Mesendoderm (in vitro differentiated cells): ENCODE measurements around the gene ANKS1A.
A peak's percentile ranks its signal among the peaks of the same experiment; 100 is the strongest.

Source experiments
- DNase-seq: peaks from one replicate; pipeline ENCODE4 v3.0.0; 2013
- H2AK5ac ChIP-seq: 2 replicates; pipeline ENCODE4 v1.6.1; 2013; ENCODE audit warnings: low read length, inconsistent platforms
- H2BK120ac ChIP-seq: 2 replicates; pipeline ENCODE4 v1.6.1; 2013; ENCODE audit warnings: low read depth, mild to moderate bottlenecking, low read length, moderate library complexity, mixed read lengths
- H2BK15ac ChIP-seq: replicated peaks from 2 replicates; pipeline ENCODE4 v1.6.1; 2013; ENCODE audit warnings: low read depth, mild to moderate bottlenecking, moderate library complexity
- H2BK5ac ChIP-seq: 2 replicates; pipeline ENCODE4 v1.6.1; 2013; ENCODE audit warnings: low read length, inconsistent platforms
- H3K18ac ChIP-seq: 2 replicates; pipeline ENCODE4 v1.6.1; 2013; ENCODE audit warnings: mild to moderate bottlenecking, low read length, mixed read lengths
- H3K23ac ChIP-seq: one replicate; pipeline ENCODE4 v1.6.1; 2013; ENCODE audit warnings: low read length
- H3K27ac ChIP-seq: 2 replicates; pipeline ENCODE4 v1.5.1; 2013; ENCODE audit warnings: low read depth, mild to moderate bottlenecking, inconsistent platforms, low read length, moderate library complexity
- H3K27me3 ChIP-seq: 2 replicates; pipeline ENCODE4 v1.6.1; 2013; ENCODE audit warnings: low read length, control low read depth, mild to moderate bottlenecking, inconsistent platforms; ENCODE audit not compliant: insufficient read depth, poor library complexity
- H3K36me3 ChIP-seq: 2 replicates; pipeline ENCODE4 v1.6.1; 2013; ENCODE audit warnings: low read length, inconsistent platforms; ENCODE audit not compliant: control insufficient read depth, insufficient read depth
- H3K4ac ChIP-seq: one replicate; pipeline ENCODE4 v1.6.1; 2013; ENCODE audit warnings: low read depth, mild to moderate bottlenecking, low read length, moderate library complexity
- H3K4me1 ChIP-seq: 2 replicates; pipeline ENCODE4 v1.6.1; 2013; ENCODE audit warnings: low read depth, low read length, inconsistent platforms; ENCODE audit not compliant: control insufficient read depth
- H3K4me2 ChIP-seq: 2 replicates; pipeline ENCODE4 v1.6.1; 2013; ENCODE audit warnings: low read length
- H3K4me3 ChIP-seq: 2 replicates; pipeline ENCODE4 v1.5.1; 2013; ENCODE audit warnings: mild to moderate bottlenecking, low read length
- H3K56ac ChIP-seq: one replicate; pipeline ENCODE4 v1.6.1; 2013; ENCODE audit warnings: low read length
- H3K79me1 ChIP-seq: 2 replicates; pipeline ENCODE4 v1.6.1; 2013; ENCODE audit warnings: low read length, inconsistent platforms
- H3K79me2 ChIP-seq: 2 replicates; pipeline ENCODE4 v1.6.1; 2013; ENCODE audit warnings: mild to moderate bottlenecking, low read length; ENCODE audit not compliant: control insufficient read depth, insufficient read depth
- H3K9ac ChIP-seq: 2 replicates; pipeline ENCODE4 v1.6.1; 2013; ENCODE audit warnings: low read length, inconsistent platforms
- H4K5ac ChIP-seq: one replicate; pipeline ENCODE4 v1.6.1; 2013; ENCODE audit warnings: low read length
- H4K8ac ChIP-seq: one replicate; pipeline ENCODE4 v1.6.1; 2013; ENCODE audit warnings: low read depth, mild to moderate bottlenecking, control low read depth, low read length, moderate library complexity
- WGBS: extraction: QIAGEN DNeasy Blood & Tissue Kit; methylation state at CpG from one replicate; pipeline ENCODE4 v1.1.7; 2013; ENCODE audit warnings: low lambda C conversion rate, missing lambda C conversion rate; ENCODE audit not compliant: insufficient coverage; ENCODE audit errors: extremely low coverage; 5-methylcytosine and 5-hydroxymethylcytosine counted together

The ANKS1A gene

DNA sequence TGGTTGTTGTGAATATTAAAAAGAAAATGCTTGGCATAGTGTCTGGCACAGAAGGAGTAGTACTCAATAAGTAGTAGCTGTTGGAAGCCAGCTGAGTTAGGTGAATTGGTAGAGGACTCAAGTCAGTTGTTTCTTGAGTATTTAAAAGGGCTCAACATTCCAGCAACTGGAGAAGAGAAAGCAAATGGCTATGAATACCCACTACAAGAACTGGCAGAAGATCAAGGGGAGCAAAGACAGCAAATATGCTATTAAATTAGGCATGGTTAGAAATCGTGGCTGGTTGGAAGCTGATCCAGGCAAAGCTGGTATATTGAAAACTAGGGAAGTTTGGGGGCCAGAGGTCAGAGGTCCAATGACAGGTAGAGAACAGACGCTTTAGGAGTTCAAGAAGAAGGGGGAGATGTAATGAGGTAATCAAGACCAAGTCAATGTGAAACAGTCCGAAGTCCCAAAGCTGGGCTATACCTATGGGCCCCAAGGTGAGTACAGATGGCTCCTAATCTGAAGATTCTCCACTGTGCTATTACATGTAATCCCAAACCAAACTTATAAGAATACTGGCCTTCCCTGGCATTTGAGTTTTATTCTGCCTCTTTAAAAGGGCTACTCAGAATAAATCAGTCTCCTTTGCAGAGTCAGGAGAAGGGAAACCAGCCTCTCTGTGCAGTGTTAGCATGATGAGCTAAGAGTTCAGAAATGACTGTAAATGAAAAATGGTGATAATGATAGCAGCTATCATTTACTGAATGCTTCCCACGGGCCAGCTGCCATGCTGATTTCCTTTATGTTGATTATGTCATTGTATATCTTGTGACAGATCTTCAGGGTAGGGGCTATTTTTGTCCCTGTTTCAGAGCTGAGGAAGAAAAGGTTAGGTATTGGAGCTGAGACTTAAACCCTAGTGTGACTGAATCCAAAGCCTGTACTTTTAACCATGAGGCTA lies 122.3 kb downstream of the ANKS1A start:
- DNase-seq, result no peak
- Histone ChIP-seq H3K4me1 (peaks cover 3% of the 10 kb centered on the region), H4K8ac (no peak overlapping the region), H3K56ac (no peak overlapping the region), H3K23ac (no peak overlapping the region), H2BK120ac (no peak overlapping the region), H3K27ac (no peak overlapping the region), H2BK15ac (no peak overlapping the region), H3K9ac (no peak overlapping the region), H3K4me2 (no peak overlapping the region), H4K5ac (no peak overlapping the region), H3K4me3 (no peak overlapping the region), H3K4ac (no peak overlapping the region), H3K18ac (no peak overlapping the region), H3K79me2 (no peaks in the 10 kb centered on the region), H3K79me1 (no peaks in the 10 kb centered on the region), H2AK5ac (no peak overlapping the region), H2BK5ac (no peak overlapping the region), H3K36me3 (no peaks in the 10 kb centered on the region), H3K27me3 (no peaks in the 10 kb centered on the region)
- WGBS, result no CpG with 5 or more reads among the region's 4 CpGs

- H3K18ac ChIP-seq, result no peak overlapping the region
- WGBS, result no CpG with 5 or more reads among the region's 6 CpGs
- H2AK5ac ChIP-seq, result no peak overlapping the region
- DNase-seq, result no peak
- no peak overlapping the region for H3K4me3 ChIP-seq
- H4K5ac ChIP-seq, result no peak overlapping the region
- no peak overlapping the region for H3K9ac ChIP-seq
- H3K4me2 ChIP-seq, result no peak overlapping the region
- no peaks in the 10 kb centered on the region for H3K79me2 ChIP-seq
- no peak overlapping the region for H2BK15ac ChIP-seq
- H3K4ac ChIP-seq, result no peak overlapping the region
- no peak overlapping the region for H3K23ac ChIP-seq
- H3K27ac ChIP-seq, result no peak overlapping the region
- H2BK5ac ChIP-seq, result no peak overlapping the region
- no peak overlapping the region for H2BK120ac ChIP-seq
- H3K4me1 ChIP-seq, result peaks cover 3% of the 10 kb centered on the region
- no peaks in the 10 kb centered on the region for H3K79me1 ChIP-seq
- H3K36me3 ChIP-seq, result no peaks in the 10 kb centered on the region
- no peak overlapping the region for H4K8ac ChIP-seq
- H3K27me3 ChIP-seq, result no peaks in the 10 kb centered on the region
- no peak overlapping the region for H3K56ac ChIP-seq
Measured at GRCh38 chr6:35013701-35014100, 124.6 kb downstream of the ANKS1A start.

DNA sequence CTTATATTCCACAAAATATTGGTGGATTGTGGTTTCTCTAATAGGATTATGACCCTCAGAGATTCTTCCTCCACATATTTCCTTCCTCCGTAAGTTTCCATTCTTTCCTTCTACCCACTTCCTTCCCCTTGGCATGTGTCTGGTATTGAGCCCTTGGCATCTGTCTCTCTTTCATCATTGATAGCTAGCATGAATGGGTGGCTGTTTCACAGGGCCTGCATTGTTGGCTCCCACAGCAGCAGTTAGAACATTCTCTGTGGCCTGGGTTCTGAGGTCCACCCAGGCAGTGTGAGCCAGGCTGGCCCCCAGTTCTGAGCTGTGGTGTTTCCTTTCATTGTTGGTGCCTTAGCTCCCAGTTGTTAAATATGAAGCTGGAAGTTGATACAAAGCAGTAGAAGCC lies 125.3 kb downstream of the ANKS1A start:
- Histone ChIP-seq H3K79me1 (no peaks in the 10 kb centered on the region), H4K5ac (no peak overlapping the region), H3K4me1 (peaks cover 3% of the 10 kb centered on the region), H3K4me2 (no peak overlapping the region), H3K79me2 (no peaks in the 10 kb centered on the region), H2BK15ac (no peak overlapping the region), H3K4ac (no peak overlapping the region), H4K8ac (no peak overlapping the region), H2BK120ac (no peak overlapping the region), H3K9ac (no peak overlapping the region), H2BK5ac (no peak overlapping the region), H3K4me3 (no peak overlapping the region), H3K23ac (no peak overlapping the region), H3K27me3 (no peaks in the 10 kb centered on the region), H3K27ac (no peak overlapping the region), H2AK5ac (no peak overlapping the region), H3K56ac (no peak overlapping the region), H3K18ac (no peak overlapping the region), H3K36me3 (no peaks in the 10 kb centered on the region)
- no CpG with 5 or more reads among the region's 1 CpG for WGBS
- DNase-seq, result no peak

- whole genome bisulfite sequencing, result no CpG with 5 or more reads among the region's 3 CpGs
Measured at GRCh38 chr6:35014786-35015185, 125.7 kb downstream of the ANKS1A start.

GRCh38 chr6:35015476-35015875 lies 126.4 kb downstream of the ANKS1A start:
- H3K36me3 ChIP-seq, result no peaks in the 10 kb centered on the region
- H3K27me3 ChIP-seq, result no peaks in the 10 kb centered on the region
- H2BK15ac ChIP-seq, result no peak overlapping the region
- no CpG with 5 or more reads among the region's 4 CpGs for WGBS
- no peak overlapping the region for H2BK120ac ChIP-seq
- H3K4me2 ChIP-seq, result no peak overlapping the region
- DNase-seq, result no peak
- no peak overlapping the region for H3K56ac ChIP-seq
- no peak overlapping the region for H4K5ac ChIP-seq
- H3K27ac ChIP-seq, result no peak overlapping the region
- H3K4me1 ChIP-seq, result peaks cover 3% of the 10 kb centered on the region
- no peak overlapping the region for H2AK5ac ChIP-seq
- no peak overlapping the region for H3K4me3 ChIP-seq
- no peaks in the 10 kb centered on the region for H3K79me1 ChIP-seq
- no peak overlapping the region for H2BK5ac ChIP-seq
- no peak overlapping the region for H3K18ac ChIP-seq
- no peak overlapping the region for H3K23ac ChIP-seq
- H3K9ac ChIP-seq, result no peak overlapping the region
- no peaks in the 10 kb centered on the region for H3K79me2 ChIP-seq
- no peak overlapping the region for H3K4ac ChIP-seq
- no peak overlapping the region for H4K8ac ChIP-seq

More at GRCh38 chr6:35014786-35015185, 125.7 kb downstream of the ANKS1A start:
- Histone ChIP-seq H3K27ac (no peak overlapping the region), H3K4me3 (no peak overlapping the region), H3K18ac (no peak overlapping the region), H4K5ac (no peak overlapping the region), H2BK15ac (no peak overlapping the region), H2BK5ac (no peak overlapping the region), H3K36me3 (no peaks in the 10 kb centered on the region), H3K4me2 (no peak overlapping the region), H2AK5ac (no peak overlapping the region), H3K9ac (no peak overlapping the region), H3K4ac (no peak overlapping the region), H3K79me1 (no peaks in the 10 kb centered on the region), H3K79me2 (no peaks in the 10 kb centered on the region), H4K8ac (no peak overlapping the region), H3K27me3 (no peaks in the 10 kb centered on the region), H3K4me1 (peaks cover 3% of the 10 kb centered on the region), H3K23ac (no peak overlapping the region), H3K56ac (no peak overlapping the region), H2BK120ac (no peak overlapping the region)
- DNase-seq, result peak; percentile 78
